Suppressor macrophage treated with lipopolysaccharide for 4 hours (primary cell): ENCODE measurements around the gene NECTIN3.

Source experiments
- DNase-seq: peaks from one replicate; pipeline ENCODE4 v3.0.0-alpha.2; 2020

Gene NECTIN3

GRCh38 chr3:111087924-111088469 lies 16.4 kb downstream of the NECTIN3 start:
- DNase-seq, result no peak

- DNase-seq, result no peak
Measured at GRCh38 chr3:111096487-111097209, 25.0 kb downstream of the NECTIN3 start.

- DNase-seq, result no peak
Measured at GRCh38 chr3:111103807-111104206, 32.2 kb downstream of the NECTIN3 start.

- DNase-seq, result no peak
Measured at GRCh38 chr3:111106993-111107661, 35.5 kb downstream of the NECTIN3 start.

GRCh38 chr3:111107662-111108035 lies 36.0 kb downstream of the NECTIN3 start:
- no peak for DNase-seq

GRCh38 chr3:111112913-111113312 lies 41.3 kb downstream of the NECTIN3 start:
- no peak for DNase-seq

- no peak for DNase-seq
Measured at GRCh38 chr3:111128884-111129283, 57.3 kb downstream of the NECTIN3 start.

GRCh38 chr3:111130827-111131226 lies 59.2 kb downstream of the NECTIN3 start:
- DNase-seq, result no peak

- no peak for DNase-seq
Measured at GRCh38 chr3:111134302-111134701, 62.7 kb downstream of the NECTIN3 start.

GRCh38 chr3:111151438-111151837 lies 79.8 kb downstream of the NECTIN3 start:
- no peak for DNase-seq

- no peak for DNase-seq
Measured at GRCh38 chr3:111152496-111152895, 80.9 kb downstream of the NECTIN3 start.

- no peak for DNase-seq
Measured at GRCh38 chr3:111156517-111156916, 84.9 kb downstream of the NECTIN3 start.

- no peak for DNase-seq
Measured at GRCh38 chr3:111159391-111159790, 87.8 kb downstream of the NECTIN3 start.

GRCh38 chr3:111164621-111165020 lies 93.0 kb downstream of the NECTIN3 start:
- no peak for DNase-seq

GRCh38 chr3:111165411-111165810 lies 93.8 kb downstream of the NECTIN3 start:
- no peak for DNase-seq

GRCh38 chr3:111173328-111173900 lies 101.8 kb downstream of the NECTIN3 start:
- no peak for DNase-seq

GRCh38 chr3:111173906-111174305 lies 102.3 kb downstream of the NECTIN3 start:
- no peak for DNase-seq

- DNase-seq, result no peak
Measured at GRCh38 chr3:111190518-111190917, 118.9 kb downstream of the NECTIN3 start.

GRCh38 chr3:111193472-111193871 lies 121.9 kb downstream of the NECTIN3 start:
- DNase-seq, result no peak

GRCh38 chr3:111194048-111194447 lies 122.4 kb downstream of the NECTIN3 start:
- DNase-seq, result no peak

GRCh38 chr3:111197485-111197884 lies 125.9 kb downstream of the NECTIN3 start:
- DNase-seq, result no peak

- DNase-seq, result no peak
Measured at GRCh38 chr3:111200027-111200426, 128.4 kb downstream of the NECTIN3 start.

- no peak for DNase-seq
Measured at GRCh38 chr3:111210003-111210711, 138.5 kb downstream of the NECTIN3 start.
